ENCODE results near the gene GPR153. TPM values are rescaled to one million over a fixed set of nuclear protein-coding genes. Genes with fewer than 3 reads are reported as not detected.
A peak's percentile ranks its signal among the peaks of the same experiment; 100 is the strongest.

The GPR153 gene
- total RNA-seq, 4 donors from 2014 or later, result 5.6 to 16.1 (median 14.2) TPM

- Histone ChIP-seq H3K27ac (no peak overlapping the region), H3K4me1 (peaks cover 38% of the 10 kb centered on the region), H3K27me3 (peaks cover 84% of the 10 kb centered on the region), H3K9me3 (no peaks in the 10 kb centered on the region), H3K4me3 (no peak overlapping the region), H3K36me3 (no peaks in the 10 kb centered on the region)
- WGBS, result 30% methylated on average over 20 of the region's 20 CpGs
- no peak for DNase-seq (ENCODE audit: low spot score in 2 of 2)
- no peak for TF ChIP-seq EP300 (IDR thresholded peaks at IDR 0.05)
Observed at GRCh38 chr1:6243053-6243834, 17.7 kb downstream of the GPR153 start.

GRCh38 chr1:6241887-6242740, 18.8 kb downstream of the GPR153 start:
- Histone ChIP-seq H3K9me3 (no peaks in the 10 kb centered on the region), H3K36me3 (no peaks in the 10 kb centered on the region), H3K27me3 (peaks cover 76% of the 10 kb centered on the region), H3K4me3 (peak overlapping the region; percentile 34), H3K27ac (no peak overlapping the region), H3K4me1 (peaks cover 38% of the 10 kb centered on the region)
- WGBS, result 7% methylated on average over 5 of the region's 99 CpGs
- no peak for DNase-seq (ENCODE audit: low spot score in 2 of 2)
- TF ChIP-seq POLR2A (IDR thresholded peaks at IDR 0.05) (no peak), POLR2AphosphoS5 (IDR thresholded peaks at IDR 0.05) (no peak), EP300 (IDR thresholded peaks at IDR 0.05) (no peak)
- TF ChIP-seq, protein P1, sequence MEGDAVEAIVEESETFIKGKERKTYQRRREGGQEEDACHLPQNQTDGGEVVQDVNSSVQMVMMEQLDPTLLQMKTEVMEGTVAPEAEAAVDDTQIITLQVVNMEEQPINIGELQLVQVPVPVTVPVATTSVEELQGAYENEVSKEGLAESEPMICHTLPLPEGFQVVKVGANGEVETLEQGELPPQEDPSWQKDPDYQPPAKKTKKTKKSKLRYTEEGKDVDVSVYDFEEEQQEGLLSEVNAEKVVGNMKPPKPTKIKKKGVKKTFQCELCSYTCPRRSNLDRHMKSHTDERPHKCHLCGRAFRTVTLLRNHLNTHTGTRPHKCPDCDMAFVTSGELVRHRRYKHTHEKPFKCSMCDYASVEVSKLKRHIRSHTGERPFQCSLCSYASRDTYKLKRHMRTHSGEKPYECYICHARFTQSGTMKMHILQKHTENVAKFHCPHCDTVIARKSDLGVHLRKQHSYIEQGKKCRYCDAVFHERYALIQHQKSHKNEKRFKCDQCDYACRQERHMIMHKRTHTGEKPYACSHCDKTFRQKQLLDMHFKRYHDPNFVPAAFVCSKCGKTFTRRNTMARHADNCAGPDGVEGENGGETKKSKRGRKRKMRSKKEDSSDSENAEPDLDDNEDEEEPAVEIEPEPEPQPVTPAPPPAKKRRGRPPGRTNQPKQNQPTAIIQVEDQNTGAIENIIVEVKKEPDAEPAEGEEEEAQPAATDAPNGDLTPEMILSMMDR (IDR thresholded peaks at IDR 0.05), result no peak

DNA sequence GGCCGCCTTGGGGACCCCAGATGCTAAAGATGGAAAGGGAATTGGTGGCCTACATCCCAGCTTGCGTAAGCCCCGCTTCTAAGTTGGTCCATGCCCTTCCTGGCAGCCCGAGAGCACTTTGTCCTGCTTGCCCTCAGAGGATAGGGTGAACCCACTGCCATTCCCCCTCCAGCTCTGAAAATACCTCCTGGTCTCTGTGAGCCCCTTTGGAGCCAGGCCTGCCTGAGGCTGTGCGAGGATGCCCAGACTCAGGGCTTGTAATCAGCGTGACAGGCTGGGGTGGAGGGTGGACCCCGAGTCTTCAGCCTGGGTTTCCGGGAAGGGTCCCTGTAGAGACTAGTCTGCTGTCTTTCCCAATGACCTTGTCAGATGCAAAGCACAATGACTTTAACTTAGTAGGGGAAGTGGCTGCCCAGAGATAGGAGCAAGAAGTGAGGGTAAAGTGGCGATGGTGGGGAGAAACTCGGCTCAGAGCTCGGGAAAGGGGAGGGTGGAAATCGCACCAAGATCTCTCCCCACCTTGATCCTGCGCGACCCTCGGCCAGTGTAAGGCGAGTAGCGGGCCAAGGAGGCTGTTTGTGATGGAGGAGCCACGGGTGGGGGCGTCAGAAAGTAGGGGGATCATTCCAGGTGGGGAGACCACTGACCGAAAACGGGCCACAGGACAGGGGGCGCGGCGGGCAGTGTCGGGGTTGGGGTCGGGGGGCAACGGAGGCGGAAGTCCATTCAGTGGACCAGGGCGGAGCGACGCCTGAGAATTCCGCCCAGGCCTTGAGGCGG, 19.6 kb downstream of the GPR153 start:
- H3K36me3 ChIP-seq, result no peaks in the 10 kb centered on the region
- no peak overlapping the region for H3K27ac ChIP-seq
- TF ChIP-seq POLR2AphosphoS5 (IDR thresholded peaks at IDR 0.05), result no peak
- no peak for TF ChIP-seq EP300 (IDR thresholded peaks at IDR 0.05)
- TF ChIP-seq, protein P1 (IDR thresholded peaks at IDR 0.05), result no peak
- no peak for TF ChIP-seq POLR2A (IDR thresholded peaks at IDR 0.05)
- H3K4me3 ChIP-seq, result no peak overlapping the region
- H3K9me3 ChIP-seq, result no peaks in the 10 kb centered on the region
- peaks cover 33% of the 10 kb centered on the region for H3K4me1 ChIP-seq
- H3K27me3 ChIP-seq, result peaks cover 72% of the 10 kb centered on the region
- WGBS, result 43% methylated on average over 17 of the region's 33 CpGs
- no peak for DNase-seq (ENCODE audit: low spot score in 2 of 2)

DNA sequence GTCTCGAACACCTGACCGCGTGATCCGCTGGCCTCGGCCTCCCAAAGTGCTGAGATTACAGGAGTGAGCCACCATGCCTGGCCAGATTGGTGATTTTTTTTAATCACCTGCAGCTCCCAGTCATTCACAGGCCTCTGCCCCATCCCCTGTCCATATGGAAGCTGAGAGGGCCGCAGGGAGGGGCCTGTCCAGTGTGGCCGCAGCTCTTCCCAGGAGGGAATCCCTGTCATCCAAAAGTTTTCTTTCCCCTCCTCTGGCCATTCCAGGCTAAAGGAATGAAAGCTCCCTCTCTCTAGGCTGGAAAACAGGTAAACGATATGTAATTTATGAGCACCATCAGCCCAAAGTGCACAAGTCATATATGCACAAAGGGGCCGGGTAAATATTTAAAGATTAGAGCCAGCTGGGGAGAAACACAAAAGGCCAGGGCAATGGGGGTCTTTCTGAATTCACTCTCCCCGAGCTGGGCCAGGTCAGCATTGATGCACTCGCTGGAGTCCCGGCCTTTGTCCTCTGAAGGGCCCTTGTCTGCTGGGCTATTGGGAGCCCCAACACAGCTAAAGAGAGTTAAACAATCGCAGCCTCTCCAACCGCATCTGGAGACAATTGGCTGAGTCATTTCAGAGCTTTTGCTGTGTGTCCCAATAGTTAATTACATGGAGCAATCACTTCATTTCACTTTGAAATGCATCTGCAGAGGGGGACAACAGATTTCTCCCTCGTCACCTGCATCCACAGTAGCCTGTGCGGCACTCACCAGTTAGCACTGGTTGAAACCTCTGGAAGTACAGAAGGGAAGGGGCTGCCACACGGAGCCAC, 20.7 kb downstream of the GPR153 start:
- no peak for DNase-seq (ENCODE audit: low spot score in 2 of 2)
- Histone ChIP-seq H3K36me3 (no peaks in the 10 kb centered on the region), H3K27me3 (peaks cover 61% of the 10 kb centered on the region), H3K27ac (no peak overlapping the region), H3K4me1 (peaks cover 27% of the 10 kb centered on the region), H3K9me3 (no peaks in the 10 kb centered on the region), H3K4me3 (no peak overlapping the region)
- TF ChIP-seq POLR2AphosphoS5 (IDR thresholded peaks at IDR 0.05) (no peak), POLR2A (IDR thresholded peaks at IDR 0.05) (no peak), EP300 (IDR thresholded peaks at IDR 0.05) (no peak)
- TF ChIP-seq, protein P1 (IDR thresholded peaks at IDR 0.05), result no peak
- WGBS, result 63% methylated on average over 17 of the region's 17 CpGs

- TF ChIP-seq, protein P1 (IDR thresholded peaks at IDR 0.05), result no peak
- TF ChIP-seq POLR2AphosphoS5 (IDR thresholded peaks at IDR 0.05), result no peak
- no peak for TF ChIP-seq EP300 (IDR thresholded peaks at IDR 0.05)
- no peak for TF ChIP-seq POLR2A (IDR thresholded peaks at IDR 0.05)
- no peaks in the 10 kb centered on the region for H3K36me3 ChIP-seq
- no peak overlapping the region for H3K27ac ChIP-seq
- WGBS, result 65% methylated on average over 7 of the region's 7 CpGs
- peaks cover 30% of the 10 kb centered on the region for H3K4me1 ChIP-seq
- H3K4me3 ChIP-seq, result no peak overlapping the region
- no peak for DNase-seq (ENCODE audit: low spot score in 2 of 2)
- H3K27me3 ChIP-seq, result peaks cover 52% of the 10 kb centered on the region
- no peaks in the 10 kb centered on the region for H3K9me3 ChIP-seq
Observed at GRCh38 chr1:6239213-6239752, 21.6 kb downstream of the GPR153 start.

All from suprapubic skin (tissue), 4 donors.